Endothelial cell (in vitro differentiated cells): ENCODE results near the gene CYTH3. TPM values are rescaled to one million over a fixed set of nuclear protein-coding genes. Genes with fewer than 3 reads are reported as not detected.

ENCODE experiments used
- DNase-seq: peaks from one replicate; pipeline ENCODE4 v3.0.0; 2021; ENCODE audit warnings: low spot score
- H3K27ac Mint-ChIP-seq: one replicate; pipeline ENCODE4 v1.8.0; 2021; ENCODE audit warnings: mixed read lengths, inconsistent platforms; ENCODE audit not compliant: unreplicated experiment
- H3K27me3 Mint-ChIP-seq: one replicate; pipeline ENCODE4 v1.8.0; 2021; ENCODE audit warnings: mild to moderate bottlenecking, moderate library complexity, mixed read lengths, inconsistent platforms; ENCODE audit not compliant: unreplicated experiment
- H3K36me3 Mint-ChIP-seq: one replicate; pipeline ENCODE4 v1.8.0; 2021; ENCODE audit warnings: mild to moderate bottlenecking, low read depth, mixed read lengths, inconsistent platforms; ENCODE audit not compliant: unreplicated experiment
- H3K4me1 Mint-ChIP-seq: one replicate; pipeline ENCODE4 v1.8.0; 2021; ENCODE audit warnings: mild to moderate bottlenecking, mixed read lengths, inconsistent platforms; ENCODE audit not compliant: unreplicated experiment
- H3K4me3 Mint-ChIP-seq: one replicate; pipeline ENCODE4 v1.8.0; 2021; ENCODE audit warnings: mild to moderate bottlenecking, mixed read lengths, inconsistent platforms; ENCODE audit not compliant: unreplicated experiment
- H3K9me3 Mint-ChIP-seq: one replicate; pipeline ENCODE4 v1.8.0; 2021; ENCODE audit warnings: mixed read lengths, inconsistent platforms; ENCODE audit not compliant: unreplicated experiment
- total RNA-seq: library from RNA; stranded (reverse); fragmentation: NEBNext Ultra II Directional; extraction: Animal tissue kit (Norgen Biotek cat#: 25700); gene quantifications from one replicate; pipeline ENCODE4 v1.2.1, GENCODE V29; 2021; ENCODE audit not compliant: unreplicated experiment
- TF ChIP-seq, protein P1 (sequence below): fragments of 200-600 bp; sonication (generic); IDR thresholded peaks from one replicate; pipeline ENCODE4 v1.5.0; 2021; ENCODE audit warnings: antibody characterized with exemption; ENCODE audit not compliant: unreplicated experiment

CYTH3 gene
- total RNA-seq, 1 donor from 2014 or later = 24.3 TPM

DNA sequence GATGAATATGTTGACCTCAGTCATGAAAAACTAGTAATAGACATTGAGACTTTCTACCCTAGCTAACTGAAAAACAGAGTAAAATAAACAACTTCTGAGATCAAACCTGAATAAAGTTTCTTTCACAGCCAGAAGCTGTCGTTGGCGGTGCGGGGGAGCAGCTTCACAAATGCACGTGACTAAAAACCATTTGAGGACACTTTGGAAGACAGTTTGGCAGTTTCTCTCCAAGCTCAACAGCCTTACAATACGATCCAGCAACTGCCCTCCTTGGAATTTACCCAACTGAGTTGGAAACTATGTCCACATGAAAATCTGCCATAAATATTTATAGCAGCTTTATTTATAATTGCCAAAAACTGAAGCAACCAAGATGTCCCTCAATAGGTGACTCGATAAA lies 63.1 kb downstream of the CYTH3 start:
- TF ChIP-seq, protein P1, sequence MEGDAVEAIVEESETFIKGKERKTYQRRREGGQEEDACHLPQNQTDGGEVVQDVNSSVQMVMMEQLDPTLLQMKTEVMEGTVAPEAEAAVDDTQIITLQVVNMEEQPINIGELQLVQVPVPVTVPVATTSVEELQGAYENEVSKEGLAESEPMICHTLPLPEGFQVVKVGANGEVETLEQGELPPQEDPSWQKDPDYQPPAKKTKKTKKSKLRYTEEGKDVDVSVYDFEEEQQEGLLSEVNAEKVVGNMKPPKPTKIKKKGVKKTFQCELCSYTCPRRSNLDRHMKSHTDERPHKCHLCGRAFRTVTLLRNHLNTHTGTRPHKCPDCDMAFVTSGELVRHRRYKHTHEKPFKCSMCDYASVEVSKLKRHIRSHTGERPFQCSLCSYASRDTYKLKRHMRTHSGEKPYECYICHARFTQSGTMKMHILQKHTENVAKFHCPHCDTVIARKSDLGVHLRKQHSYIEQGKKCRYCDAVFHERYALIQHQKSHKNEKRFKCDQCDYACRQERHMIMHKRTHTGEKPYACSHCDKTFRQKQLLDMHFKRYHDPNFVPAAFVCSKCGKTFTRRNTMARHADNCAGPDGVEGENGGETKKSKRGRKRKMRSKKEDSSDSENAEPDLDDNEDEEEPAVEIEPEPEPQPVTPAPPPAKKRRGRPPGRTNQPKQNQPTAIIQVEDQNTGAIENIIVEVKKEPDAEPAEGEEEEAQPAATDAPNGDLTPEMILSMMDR = no peak
- Mint-ChIP-seq H3K4me1 (no peaks in the 10 kb centered on the region), H3K9me3 (no peaks in the 10 kb centered on the region), H3K27ac (no peak overlapping the region), H3K4me3 (no peak overlapping the region), H3K27me3 (no peaks in the 10 kb centered on the region), H3K36me3 (no peaks in the 10 kb centered on the region)
- no peak for DNase-seq

DNA sequence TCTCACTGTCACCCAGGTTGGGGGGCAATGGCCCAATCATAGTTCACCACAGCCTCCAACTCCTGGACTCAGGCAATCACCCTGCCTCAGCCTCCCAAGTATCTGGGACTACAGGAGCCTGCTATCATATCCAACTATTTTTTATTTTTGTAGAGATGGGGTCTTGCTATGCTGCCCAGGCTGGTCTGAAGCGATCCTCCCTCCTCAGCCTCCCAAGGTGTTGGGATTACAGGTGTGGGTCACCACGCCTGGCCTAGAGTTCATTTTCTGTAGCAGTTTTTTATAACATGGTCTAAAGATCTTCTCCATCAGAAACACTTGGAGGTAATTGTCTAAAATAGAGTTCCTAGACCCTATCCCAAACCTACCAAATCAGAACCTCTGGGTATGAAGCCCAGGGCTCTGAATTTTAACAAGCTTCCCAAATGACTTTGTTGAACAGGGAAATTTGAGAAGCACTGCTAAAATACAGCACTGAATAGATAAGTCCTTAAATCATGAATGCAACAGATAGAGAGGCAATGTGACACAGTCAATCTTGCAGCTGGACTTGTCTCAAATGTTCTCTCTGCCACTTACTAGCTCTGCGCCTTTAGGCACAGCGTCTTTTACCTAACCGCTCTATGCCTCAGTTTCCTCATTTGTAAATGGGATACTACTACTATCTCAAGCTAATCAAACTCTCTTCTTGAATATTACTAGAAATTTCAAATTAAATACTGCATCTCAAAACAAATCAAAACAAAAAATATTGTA lies 63.7 kb downstream of the CYTH3 start:
- DNase-seq = no peak
- Mint-ChIP-seq H3K36me3 (no peaks in the 10 kb centered on the region), H3K27me3 (no peaks in the 10 kb centered on the region), H3K27ac (no peak overlapping the region), H3K9me3 (no peaks in the 10 kb centered on the region), H3K4me1 (no peaks in the 10 kb centered on the region), H3K4me3 (no peak overlapping the region)
- TF ChIP-seq, protein P1 = no peak

DNA sequence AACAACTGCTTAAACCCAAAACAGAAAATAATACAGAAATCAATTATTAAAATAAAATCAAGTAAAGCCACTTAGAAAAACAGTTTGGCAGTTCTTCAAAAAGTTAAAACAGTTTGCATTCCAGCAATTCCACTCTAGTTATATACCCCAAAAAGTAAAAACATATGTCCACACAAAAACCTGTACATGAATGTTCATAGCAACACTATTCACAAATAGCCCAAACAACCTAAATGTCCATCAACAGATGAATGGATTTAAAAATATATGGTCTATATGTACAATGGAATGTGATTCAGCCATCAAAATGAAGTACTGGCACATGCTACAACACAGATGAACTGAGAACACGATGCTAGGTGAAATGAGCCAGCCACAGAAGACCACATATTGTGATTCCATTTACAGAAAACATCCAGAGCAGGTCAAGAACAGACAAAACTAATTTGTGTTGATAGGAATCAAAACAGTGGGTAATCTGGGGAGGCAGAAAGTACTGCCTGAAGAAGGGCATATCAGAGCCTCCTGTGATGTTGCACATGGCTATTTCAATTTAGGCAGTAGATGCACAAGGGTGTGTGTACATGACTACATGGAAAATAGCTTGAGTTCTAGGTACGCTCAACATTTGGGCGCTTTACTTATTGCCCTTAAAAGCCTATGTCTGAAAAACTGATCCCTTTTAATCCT lies 66.3 kb downstream of the CYTH3 start:
- H3K27ac Mint-ChIP-seq = no peak overlapping the region
- H3K4me3 Mint-ChIP-seq = no peak overlapping the region
- H3K4me1 Mint-ChIP-seq = peaks cover 7% of the 10 kb centered on the region
- DNase-seq = no peak
- H3K36me3 Mint-ChIP-seq = no peaks in the 10 kb centered on the region
- H3K27me3 Mint-ChIP-seq = no peaks in the 10 kb centered on the region
- TF ChIP-seq, protein P1 = no peak
- no peaks in the 10 kb centered on the region for H3K9me3 Mint-ChIP-seq

DNA sequence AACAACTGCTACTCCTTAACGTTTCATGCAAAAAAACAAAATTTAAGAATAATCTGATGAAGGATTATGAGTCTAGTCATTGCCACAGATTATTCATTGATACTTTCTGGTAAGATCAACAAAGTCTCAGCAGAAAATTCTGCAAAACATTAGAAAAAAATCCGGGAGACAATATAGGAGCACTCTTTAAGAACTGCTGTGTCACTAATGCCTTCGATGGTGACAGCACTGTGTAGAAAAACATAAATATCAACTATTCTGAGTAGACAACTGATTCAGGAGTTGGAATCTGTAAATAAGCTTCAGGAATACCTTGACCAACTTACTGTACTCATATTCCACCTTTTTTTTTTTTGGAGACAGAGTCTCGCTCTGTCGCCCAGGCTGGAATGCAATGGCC lies 69.0 kb downstream of the CYTH3 start:
- Mint-ChIP-seq H3K27ac (no peak overlapping the region), H3K9me3 (no peaks in the 10 kb centered on the region), H3K4me1 (peaks cover 18% of the 10 kb centered on the region), H3K36me3 (no peaks in the 10 kb centered on the region), H3K4me3 (no peak overlapping the region), H3K27me3 (no peaks in the 10 kb centered on the region)
- no peak for DNase-seq
- TF ChIP-seq, protein P1 = no peak

DNA sequence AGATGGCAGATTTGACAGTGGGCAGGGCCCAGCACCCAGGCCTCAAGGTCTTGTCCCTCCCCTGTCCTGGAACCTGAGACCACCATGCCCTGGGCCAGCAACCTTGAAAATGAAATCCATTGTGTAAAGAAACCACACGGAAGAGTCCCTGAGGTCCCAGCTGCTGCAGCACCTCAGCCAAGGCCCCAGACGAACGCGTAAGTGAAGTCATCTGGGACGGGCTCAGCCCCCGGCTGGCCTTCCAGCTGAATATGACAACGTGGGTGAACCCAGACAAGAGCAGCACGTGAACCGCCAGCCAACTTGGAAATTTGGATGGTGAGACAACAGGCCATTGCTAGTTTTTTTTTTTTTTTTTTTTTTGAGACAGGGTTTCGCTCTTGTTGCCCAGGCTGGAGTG lies 70.3 kb downstream of the CYTH3 start:
- TF ChIP-seq, protein P1 = no peak
- Mint-ChIP-seq H3K4me1 (peaks cover 21% of the 10 kb centered on the region), H3K9me3 (no peaks in the 10 kb centered on the region), H3K36me3 (no peaks in the 10 kb centered on the region), H3K4me3 (no peak overlapping the region), H3K27me3 (peaks cover 2% of the 10 kb centered on the region), H3K27ac (no peak overlapping the region)
- no peak for DNase-seq
